Keratinocyte (primary cell): Measurements from ENCODE around the gene FCF1. TPM values are rescaled to one million over a fixed set of nuclear protein-coding genes. Genes with fewer than 3 reads are reported as not detected.

ENCODE experiments used
- DNase-seq: peaks from one replicate; pipeline ENCODE4 v3.0.0-alpha.2; 2011; ENCODE audit warnings: low read depth, missing footprints, low spot score
- FAIRE-seq: peaks from 2 replicates; lab custom pipeline; 2011; peaks lifted over from hg19 to GRCh38; lab: Jason Lieb, UNC
- H2AFZ ChIP-seq: 2 replicates; pipeline ENCODE4 v1.6.0; 2012; ENCODE audit warnings: low read length, control low read depth, inconsistent platforms; ENCODE audit not compliant: control insufficient read depth
- H3K27ac ChIP-seq: 2 replicates; pipeline ENCODE4 v1.5.1; 2011; ENCODE audit warnings: low read length; ENCODE audit not compliant: control insufficient read depth, insufficient read depth
- H3K27me3 ChIP-seq: 3 replicates; pipeline ENCODE4 v1.6.0; 2011; ENCODE audit warnings: low read length; ENCODE audit not compliant: control insufficient read depth, insufficient read depth; ENCODE audit errors: extremely low read depth
- H3K36me3 ChIP-seq, 2 experiments: 2 replicates in 1 of 2; 3 replicates in 1 of 2; pipeline ENCODE4 v1.5.1; 2011; ENCODE audit warnings: low read length in 2 of 2, mild to moderate bottlenecking in 1 of 2; ENCODE audit not compliant: control insufficient read depth in 2 of 2, insufficient read depth in 2 of 2; ENCODE audit errors: extremely low read depth in 1 of 2
- H3K4me1 ChIP-seq: 3 replicates; pipeline ENCODE4 v1.5.1; 2011; ENCODE audit warnings: low read length; ENCODE audit not compliant: control insufficient read depth, insufficient read depth; ENCODE audit errors: extremely low read depth
- H3K4me2 ChIP-seq: 3 replicates; pipeline ENCODE4 v1.6.0; 2011; ENCODE audit warnings: low read depth, low read length; ENCODE audit not compliant: control insufficient read depth, insufficient read depth; ENCODE audit errors: extremely low read depth
- H3K4me3 ChIP-seq, 3 experiments: fragments of 200-600 bp in 1 of 3; sonication (generic) in 1 of 3; 2 replicates in 2 of 3; 3 replicates in 1 of 3; pipeline ENCODE4 v1.5.1; 2011 to 2016; ENCODE audit warnings: low read length in 3 of 3, mild to moderate bottlenecking in 3 of 3, control low read depth in 2 of 3, inconsistent platforms in 1 of 3, low read depth in 1 of 3, mixed read lengths in 1 of 3, mixed run types in 1 of 3, moderate library complexity in 1 of 3; ENCODE audit not compliant: control insufficient read depth in 2 of 3, insufficient read depth in 2 of 3; ENCODE audit errors: extremely low read depth in 1 of 3
- H3K79me2 ChIP-seq: 2 replicates; pipeline ENCODE4 v1.6.0; 2012; ENCODE audit warnings: low read length; ENCODE audit not compliant: control insufficient read depth, insufficient read depth
- H3K9ac ChIP-seq: 3 replicates; pipeline ENCODE4 v1.6.0; 2011; ENCODE audit warnings: low read length; ENCODE audit not compliant: control insufficient read depth, insufficient read depth; ENCODE audit errors: extremely low read depth
- H3K9me1 ChIP-seq: 3 replicates; pipeline ENCODE4 v1.6.0; 2011; ENCODE audit warnings: low read length; ENCODE audit not compliant: control insufficient read depth, insufficient read depth; ENCODE audit errors: extremely low read depth
- H3K9me3 ChIP-seq: 2 replicates; pipeline ENCODE4 v1.5.1; 2012; ENCODE audit warnings: low read depth, low read length; ENCODE audit not compliant: control insufficient read depth
- H4K20me1 ChIP-seq: 3 replicates; pipeline ENCODE4 v1.6.0; 2011; ENCODE audit warnings: low read length; ENCODE audit not compliant: control insufficient read depth, insufficient read depth; ENCODE audit errors: extremely low read depth
- EZH2 ChIP-seq: IDR thresholded peaks from one replicate; pipeline ENCODE4 v1.6.1; 2012; ENCODE audit warnings: inconsistent platforms, mild to moderate bottlenecking, low read length, moderate library complexity
- dilution Hi-C: fragments of 300-500 bp; cut with MboI; formaldehyde crosslinking; loops from one replicate; pipeline ENCODE4 v1.7.0; 2020; ENCODE audit warnings: low sequenced_read_pairs; ENCODE audit not compliant: extremely low pct_ligation_motif_present
- polyA plus RNA-seq, 5 experiments: library from polyadenylated mRNA; depleted of rRNA in 3 of 5; stranded (reverse) in 3 of 5; stranded (forward) in 1 of 5; unstranded in 1 of 5; fragments of >200 nt; gene quantifications; 1 replicate in 1 of 5; 2 replicates in 3 of 5; 3 replicates in 1 of 5; pipeline versions ENCODE4 v1.2.1 to v1.2.3, GENCODE V29; 2011 to 2012; ENCODE audit warnings: missing spikeins in 2 of 5, low read depth in 1 of 5, low replicate concordance in 1 of 5
- TF ChIP-seq, protein P1 (sequence below), 3 experiments: IDR thresholded peaks in 1 of 3; conservative IDR thresholded peaks in 1 of 3; optimal IDR thresholded peaks in 1 of 3; 2 replicates in 2 of 3; 3 replicates in 1 of 3; pipeline versions ENCODE3 to v1.5.1; 2011; ENCODE audit warnings: low read length in 3 of 3, mild to moderate bottlenecking in 3 of 3, moderate library complexity in 2 of 3, control low read depth in 1 of 3, inconsistent platforms in 1 of 3; ENCODE audit not compliant: insufficient read depth in 2 of 3; ENCODE audit errors: extremely low read depth in 1 of 3

Gene FCF1
- polyA plus RNA-seq, 1 donor (not counting 4 experiments of a cell fraction or from before 2014, with no cell fraction given), result 86.8 TPM

DNA sequence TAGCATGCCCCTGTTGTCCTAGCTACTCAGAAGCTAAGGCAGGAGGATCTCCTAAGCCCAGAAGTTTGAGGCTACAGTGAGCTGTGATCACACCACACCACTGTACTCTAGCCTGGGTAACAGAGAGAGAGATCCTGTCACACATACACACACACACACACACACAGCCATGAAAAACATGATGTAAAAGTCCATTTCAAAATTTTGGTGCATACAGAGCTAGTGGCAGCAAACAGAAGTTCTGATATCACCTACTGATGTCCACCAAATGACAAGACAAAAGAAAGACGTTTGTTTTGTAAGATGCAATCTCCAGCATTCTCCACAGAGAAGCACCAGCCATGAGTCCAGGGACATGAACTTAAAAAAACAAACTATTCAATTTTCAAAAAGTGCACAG lies 15.9 kb upstream of the FCF1 start:
- Histone ChIP-seq H3K4me1 (peaks cover 28% of the 10 kb centered on the region), H3K9me3 (peaks cover 2% of the 10 kb centered on the region), H3K4me3 (no peak overlapping the region), H3K79me2 (peaks cover 76% of the 10 kb centered on the region), H2AFZ (no peak overlapping the region), H3K9ac (no peak overlapping the region), H3K4me2 (no peak overlapping the region), H4K20me1 (peaks cover 16% of the 10 kb centered on the region), H3K27ac (no peak overlapping the region), H3K36me3 (peaks cover 1 to 25% of the 10 kb centered on the region in 2 experiments), H3K9me1 (peaks cover 2% of the 10 kb centered on the region), H3K27me3 (no peaks in the 10 kb centered on the region)
- FAIRE-seq (no peak), DNase-seq (no peak)
- dilution Hi-C loops, result no loop called here
- TF ChIP-seq EZH2, result no peak
- TF ChIP-seq, protein P1, sequence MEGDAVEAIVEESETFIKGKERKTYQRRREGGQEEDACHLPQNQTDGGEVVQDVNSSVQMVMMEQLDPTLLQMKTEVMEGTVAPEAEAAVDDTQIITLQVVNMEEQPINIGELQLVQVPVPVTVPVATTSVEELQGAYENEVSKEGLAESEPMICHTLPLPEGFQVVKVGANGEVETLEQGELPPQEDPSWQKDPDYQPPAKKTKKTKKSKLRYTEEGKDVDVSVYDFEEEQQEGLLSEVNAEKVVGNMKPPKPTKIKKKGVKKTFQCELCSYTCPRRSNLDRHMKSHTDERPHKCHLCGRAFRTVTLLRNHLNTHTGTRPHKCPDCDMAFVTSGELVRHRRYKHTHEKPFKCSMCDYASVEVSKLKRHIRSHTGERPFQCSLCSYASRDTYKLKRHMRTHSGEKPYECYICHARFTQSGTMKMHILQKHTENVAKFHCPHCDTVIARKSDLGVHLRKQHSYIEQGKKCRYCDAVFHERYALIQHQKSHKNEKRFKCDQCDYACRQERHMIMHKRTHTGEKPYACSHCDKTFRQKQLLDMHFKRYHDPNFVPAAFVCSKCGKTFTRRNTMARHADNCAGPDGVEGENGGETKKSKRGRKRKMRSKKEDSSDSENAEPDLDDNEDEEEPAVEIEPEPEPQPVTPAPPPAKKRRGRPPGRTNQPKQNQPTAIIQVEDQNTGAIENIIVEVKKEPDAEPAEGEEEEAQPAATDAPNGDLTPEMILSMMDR (optimal IDR thresholded peaks at IDR 0.05 in 1 of 3, IDR thresholded peaks at IDR 0.05 in 1 of 3, conservative IDR thresholded peaks at IDR 0.05 in 1 of 3; ENCODE audit: extremely low read depth in 1 of 3, insufficient read depth in 2 of 3, low read length in 3 of 3), result no peak

DNA sequence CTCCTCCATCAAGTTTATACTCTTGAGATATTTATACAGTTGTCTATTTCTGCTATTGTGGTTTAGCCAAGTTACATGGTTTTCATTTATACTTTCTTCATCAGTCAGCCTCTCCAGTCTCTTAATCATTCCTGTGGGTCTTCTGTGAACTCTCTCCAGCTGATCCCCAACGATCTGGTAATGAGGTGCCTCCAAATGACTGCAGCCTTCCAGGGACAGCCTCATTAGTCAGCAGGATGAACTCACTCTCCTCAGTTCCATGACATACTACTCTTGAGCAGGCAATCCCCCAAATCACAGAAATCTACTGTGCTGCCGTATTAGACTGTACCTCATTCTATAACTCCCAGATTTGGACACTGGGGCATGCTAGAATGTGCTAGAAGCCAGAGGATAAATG lies 15.4 kb upstream of the FCF1 start:
- peaks cover 77% of the 10 kb centered on the region for H3K79me2 ChIP-seq
- H3K9me1 ChIP-seq, result peaks cover 2% of the 10 kb centered on the region
- dilution Hi-C loops, result no loop called here
- no peak overlapping the region for H2AFZ ChIP-seq
- peak overlapping the region; percentile 32 for H3K4me2 ChIP-seq
- H3K27me3 ChIP-seq, result no peaks in the 10 kb centered on the region
- TF ChIP-seq EZH2, result no peak
- TF ChIP-seq, protein P1 (optimal IDR thresholded peaks at IDR 0.05 in 1 of 3, IDR thresholded peaks at IDR 0.05 in 1 of 3, conservative IDR thresholded peaks at IDR 0.05 in 1 of 3; ENCODE audit: extremely low read depth in 1 of 3, insufficient read depth in 2 of 3, low read length in 3 of 3), result no peak
- H3K36me3 ChIP-seq, result peaks cover 1 to 20% of the 10 kb centered on the region in 2 experiments
- H4K20me1 ChIP-seq, result peaks cover 16% of the 10 kb centered on the region
- H3K4me3 ChIP-seq, result no peak overlapping the region
- H3K4me1 ChIP-seq, result peaks cover 28% of the 10 kb centered on the region
- H3K27ac ChIP-seq, result no peak overlapping the region
- no peak for DNase-seq
- FAIRE-seq, result peak; percentile 41
- H3K9me3 ChIP-seq, result peaks cover 5% of the 10 kb centered on the region
- no peak overlapping the region for H3K9ac ChIP-seq
